ENCODE data around the gene PXDN.

PXDN gene

GRCh38 chr2:1663621-1664020 lies 80.7 kb downstream of the PXDN start:
- no peak for DNase-seq (ENCODE audit: low spot score)

GRCh38 chr2:1662606-1663180 lies 81.6 kb downstream of the PXDN start:
- DNase-seq (ENCODE audit: low spot score), result no peak

- DNase-seq (ENCODE audit: low spot score), result no peak
These were observed 82.3 kb downstream of the PXDN start for GRCh38 chr2:1661891-1662605.

GRCh38 chr2:1660656-1661640 lies 83.4 kb downstream of the PXDN start:
- no peak for DNase-seq (ENCODE audit: low spot score)

GRCh38 chr2:1659951-1660565 lies 84.3 kb downstream of the PXDN start:
- DNase-seq (ENCODE audit: low spot score), result no peak

- no peak for DNase-seq (ENCODE audit: low spot score)
These were observed 85.7 kb downstream of the PXDN start for GRCh38 chr2:1658394-1659151.

- no peak for DNase-seq (ENCODE audit: low spot score)
These were observed 87.1 kb downstream of the PXDN start for GRCh38 chr2:1656961-1657841.

- no peak for DNase-seq (ENCODE audit: low spot score)
These were observed 87.9 kb downstream of the PXDN start for GRCh38 chr2:1656326-1656960.

- DNase-seq (ENCODE audit: low spot score), result no peak
These were observed 88.9 kb downstream of the PXDN start for GRCh38 chr2:1655461-1655860.

GRCh38 chr2:1654696-1655374 lies 89.5 kb downstream of the PXDN start:
- DNase-seq (ENCODE audit: low spot score), result no peak

GRCh38 chr2:1653956-1654695 lies 90.2 kb downstream of the PXDN start:
- DNase-seq (ENCODE audit: low spot score), result no peak

GRCh38 chr2:1652034-1652790 lies 92.1 kb downstream of the PXDN start:
- DNase-seq (ENCODE audit: low spot score), result no peak

- no peak for DNase-seq (ENCODE audit: low spot score)
These were observed 92.9 kb downstream of the PXDN start for GRCh38 chr2:1651121-1652033.

- no peak for DNase-seq (ENCODE audit: low spot score)
These were observed 94.0 kb downstream of the PXDN start for GRCh38 chr2:1650085-1650872.

- no peak for DNase-seq (ENCODE audit: low spot score)
These were observed 94.9 kb downstream of the PXDN start for GRCh38 chr2:1649103-1650084.

All from activated CD4-positive, alpha-beta T cell treated with anti-CD3 and anti-CD28 coated beads, Interleukin-2, Interleukin-4, amounts not matched to agents 100 ng/mL and 50 ng/mL, durations not matched to agents 16 hours and 8 hours (primary cell).